Tibial nerve (tissue), 4 donors: ENCODE results near the gene PTPRD.

ENCODE experiments used
- CTCF ChIP-seq, 5 experiments: fragments of 200-600 bp in 3 of 5; fragments of 450-650 bp in 2 of 5; sonication (generic) in 3 of 5; IDR thresholded peaks; one replicate each; pipeline ENCODE4 v1.5.1; 2016 to 2019; ENCODE audit warnings: antibody characterized with exemption in 5 of 5, mild to moderate bottlenecking in 3 of 5, moderate library complexity in 2 of 5
- EP300 ChIP-seq, 2 donors: sonication (generic); formaldehyde crosslinking; IDR thresholded peaks; one replicate each; pipeline ENCODE4 v1.6.1; 2017; ENCODE audit warnings: antibody characterized with exemption in 2 of 2, mild to moderate bottlenecking in 1 of 2
- POLR2A ChIP-seq, 2 donors: fragments of 450-650 bp; IDR thresholded peaks; one replicate each; pipeline ENCODE4 v1.6.1; 2017; ENCODE audit warnings: antibody characterized with exemption in 2 of 2, mild to moderate bottlenecking in 2 of 2, moderate library complexity in 2 of 2

DNA sequence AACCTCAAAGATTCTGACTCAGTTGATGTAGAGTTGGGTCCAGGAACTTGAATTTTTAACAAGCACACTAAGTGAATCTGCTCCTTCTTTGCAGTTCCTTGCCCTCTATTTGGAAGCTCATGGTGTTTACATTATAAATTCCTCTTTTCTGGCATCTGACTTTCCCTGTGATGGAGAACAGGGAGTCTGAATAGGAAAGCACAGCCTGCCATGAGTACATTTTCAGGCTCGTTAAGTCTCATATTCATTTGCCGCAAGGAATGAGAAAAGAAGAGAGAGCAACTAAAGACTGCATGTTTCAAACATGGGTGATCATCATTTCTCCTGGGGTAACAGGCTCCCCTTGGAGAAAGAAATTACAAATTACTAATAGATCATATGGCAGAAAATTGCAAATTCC lies 2345.2 kb downstream of the PTPRD start:
- TF ChIP-seq CTCF (IDR thresholded peaks at IDR 0.05) (no peak), POLR2A (IDR thresholded peaks at IDR 0.05) (no peak), EP300 (IDR thresholded peaks at IDR 0.05) (no peak)
